ENCODE measurements around the gene MMP26.

DNA sequence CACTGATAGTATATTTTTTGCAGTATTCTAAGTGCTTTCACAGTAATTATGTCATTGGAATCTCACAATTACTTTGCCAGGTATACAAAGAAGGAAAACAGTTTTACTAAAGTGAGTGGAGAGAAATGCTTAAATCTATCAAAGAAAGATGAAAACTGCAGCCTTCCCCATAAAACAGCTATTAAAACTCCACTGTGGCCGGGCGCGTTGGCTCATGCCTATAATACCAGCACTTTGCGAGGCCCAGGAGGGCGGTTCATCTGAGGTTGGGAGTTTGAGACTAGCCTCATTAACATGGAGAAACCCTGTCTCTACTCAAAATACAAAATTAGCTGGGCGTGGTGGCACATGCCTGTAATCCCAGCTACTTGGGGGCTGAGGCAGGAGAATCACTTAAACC is 41.7 kb upstream of the MMP26 start:
- TF ChIP-seq CTCF (IDR thresholded peaks at IDR 0.05) (no peak), EP300 (IDR thresholded peaks at IDR 0.05) (no peak), POLR2A (IDR thresholded peaks at IDR 0.05) (no peak)

All from sigmoid colon (tissue), 4 donors.